Stimulated activated CD8-positive, alpha-beta memory T cell treated with anti-CD3 and anti-CD28 coated beads, Interleukin-12 subunit alpha, Interleukin-12 subunit beta, amount 100 ng/mL, for 4 hours (primary cell): ENCODE data around the gene PTPRN2.
"Not testable (repeated sequence)": the region's sequence is repeated elsewhere in the genome, so short reads cannot be mapped to it uniquely, and the experiment has no call there.

Experiments
- DNase-seq: peaks from one replicate; pipeline ENCODE4 v3.0.0-alpha.2; 2020; ENCODE audit warnings: low read depth

The PTPRN2 gene

DNA sequence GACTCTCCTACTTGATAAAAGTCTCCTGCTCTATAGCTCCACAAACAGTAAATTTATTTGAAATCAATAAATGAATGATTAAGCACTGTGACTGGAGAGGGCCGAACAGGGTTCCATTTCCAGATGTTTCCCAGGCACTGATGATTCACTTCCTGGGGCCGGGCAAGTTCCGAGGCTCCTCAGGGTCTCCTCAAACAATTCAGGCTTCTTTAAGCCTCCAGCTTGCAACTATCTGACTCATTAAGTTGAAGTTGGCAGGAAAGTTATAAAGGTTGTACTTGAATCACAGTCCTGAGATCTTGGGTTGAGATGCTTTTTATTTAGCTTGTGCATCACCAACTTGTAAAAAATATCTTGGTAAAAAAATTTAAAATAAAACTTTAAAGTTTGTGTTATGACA lies 637.9 kb downstream of the PTPRN2 start:
- no peak for DNase-seq

DNA sequence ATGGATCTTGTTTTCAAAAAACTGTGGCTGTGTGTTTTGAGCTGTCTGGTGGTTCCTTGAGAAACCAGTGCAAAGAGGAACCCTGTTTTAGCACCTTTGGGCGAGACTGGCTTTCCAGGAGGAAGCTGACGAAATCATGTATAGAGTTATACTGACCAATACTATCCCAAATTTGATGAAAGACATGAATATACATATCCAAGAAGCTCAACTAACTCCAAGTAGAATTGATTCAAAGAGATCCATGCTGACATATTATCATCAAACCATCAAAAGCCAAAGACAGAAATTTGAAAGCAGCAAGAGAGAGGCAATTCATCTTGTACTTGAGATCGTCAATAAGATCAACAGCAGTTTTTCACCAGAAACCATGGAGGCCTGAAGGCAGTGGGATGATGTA lies 640.1 kb downstream of the PTPRN2 start:
- no peak for DNase-seq

DNA sequence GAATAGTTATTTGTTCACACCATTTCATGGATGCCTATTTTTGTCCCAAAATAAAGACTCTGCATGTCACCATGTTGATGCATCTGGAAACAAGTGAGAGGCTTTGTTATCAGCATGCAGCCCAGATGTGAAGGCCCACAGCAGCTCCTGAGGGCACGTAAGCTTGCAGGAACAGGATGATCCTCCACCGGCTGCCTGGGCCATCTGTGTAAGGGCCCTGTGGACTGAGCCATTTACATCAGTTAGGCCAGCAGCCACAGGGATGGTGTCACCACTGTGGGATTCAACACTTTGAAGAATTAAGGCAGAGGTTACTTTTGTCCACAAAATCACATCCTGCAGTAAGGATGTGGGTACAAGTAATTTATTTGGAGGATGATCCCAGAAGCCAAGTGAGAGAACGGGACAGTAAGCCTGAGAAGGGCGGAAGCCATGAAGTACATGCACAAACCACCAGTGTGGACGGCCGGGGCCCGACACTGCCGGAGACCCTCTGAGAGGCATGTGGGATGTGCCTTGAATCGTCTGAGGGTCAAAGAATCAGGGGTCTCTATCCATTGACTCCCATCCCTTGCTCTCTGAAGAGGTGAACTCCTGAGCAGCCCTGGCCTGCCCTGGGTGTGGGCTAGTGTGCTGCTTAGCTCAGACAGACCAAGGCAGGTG lies 641.1 kb downstream of the PTPRN2 start:
- DNase-seq = no peak

DNA sequence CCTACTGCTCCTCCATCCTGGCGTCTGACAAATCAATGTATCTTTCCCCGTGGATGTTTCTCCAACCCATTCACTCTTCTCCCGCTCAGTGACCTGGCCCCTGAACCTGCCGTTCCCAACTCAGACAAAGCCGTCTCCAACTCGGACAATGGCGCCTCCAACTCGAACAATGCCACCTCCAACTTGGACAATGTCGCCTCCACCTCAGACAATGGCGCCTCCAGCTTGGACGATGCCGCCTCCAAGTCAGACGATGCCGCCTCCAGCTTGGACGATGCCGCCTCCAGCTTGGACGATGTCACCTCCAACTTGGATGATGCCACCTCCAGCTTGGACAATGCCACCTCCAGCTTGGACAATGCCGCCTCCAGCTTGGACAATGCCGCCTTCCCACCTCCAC lies 642.2 kb downstream of the PTPRN2 start:
- no peak for DNase-seq

DNA sequence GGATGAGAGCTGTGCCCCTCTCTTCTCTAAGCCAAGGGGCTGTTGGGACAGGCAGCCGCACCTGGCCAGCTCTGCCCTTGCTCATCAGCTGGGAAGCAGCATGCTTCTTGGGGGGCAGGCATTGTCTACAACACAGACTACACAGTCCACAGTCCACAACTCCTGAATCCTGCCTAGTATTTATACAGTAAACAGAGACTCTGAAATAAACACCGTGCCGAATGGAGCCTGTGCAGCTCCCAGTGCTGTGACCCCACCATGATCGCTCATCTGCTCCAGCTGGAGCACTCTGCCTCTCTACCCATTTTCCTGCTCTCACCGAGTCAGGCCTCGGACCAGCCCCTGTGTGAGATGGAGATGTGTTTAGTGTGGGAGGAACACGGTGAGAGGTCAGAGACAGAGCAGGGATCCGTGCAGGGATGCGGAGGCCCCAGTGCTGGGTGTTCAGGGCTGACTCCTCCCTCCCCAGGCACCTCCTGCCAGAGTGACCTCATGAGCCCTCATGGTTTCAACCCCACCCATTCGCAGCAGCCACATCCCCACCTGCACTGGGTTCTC lies 642.8 kb downstream of the PTPRN2 start:
- DNase-seq = no peak

DNA sequence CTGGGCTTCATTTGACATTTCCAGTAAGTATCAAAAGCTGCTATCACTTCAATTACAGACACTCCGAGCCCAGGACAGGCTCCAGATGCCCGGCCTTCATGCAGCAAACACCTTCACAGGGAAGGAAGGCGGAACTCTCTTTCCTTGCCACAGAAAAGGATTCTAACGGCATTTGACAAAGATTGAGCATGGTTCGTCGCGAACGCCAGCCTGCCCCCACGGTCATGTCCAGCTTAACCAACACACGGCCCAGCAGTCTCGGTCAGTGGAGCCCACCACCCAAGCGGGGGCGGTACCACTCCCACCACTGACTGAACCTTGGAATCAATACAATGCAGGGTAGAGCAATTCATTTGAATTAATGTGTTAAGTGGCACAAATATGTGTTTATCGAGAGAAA lies 643.6 kb downstream of the PTPRN2 start:
- no peak for DNase-seq

DNA sequence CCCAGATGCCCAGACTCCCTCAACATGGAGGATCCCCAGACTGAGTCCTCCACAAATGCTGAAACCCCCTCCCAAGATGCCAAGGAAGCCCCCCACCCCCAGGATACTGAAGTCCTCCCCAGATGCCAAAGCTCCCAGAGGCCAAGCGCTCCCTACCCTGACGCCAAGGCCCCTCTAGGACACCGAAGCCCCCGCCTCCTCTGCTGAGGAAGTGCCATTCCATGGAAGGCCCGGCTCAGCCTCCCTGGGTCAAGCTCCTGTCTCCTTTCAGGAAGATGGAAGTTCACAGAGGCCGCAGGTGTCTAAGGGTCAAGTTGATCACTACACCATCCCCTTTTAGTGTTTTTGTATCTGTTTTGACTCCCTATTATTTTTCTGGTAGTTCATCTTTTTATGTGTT lies 644.1 kb downstream of the PTPRN2 start:
- no peak for DNase-seq

DNA sequence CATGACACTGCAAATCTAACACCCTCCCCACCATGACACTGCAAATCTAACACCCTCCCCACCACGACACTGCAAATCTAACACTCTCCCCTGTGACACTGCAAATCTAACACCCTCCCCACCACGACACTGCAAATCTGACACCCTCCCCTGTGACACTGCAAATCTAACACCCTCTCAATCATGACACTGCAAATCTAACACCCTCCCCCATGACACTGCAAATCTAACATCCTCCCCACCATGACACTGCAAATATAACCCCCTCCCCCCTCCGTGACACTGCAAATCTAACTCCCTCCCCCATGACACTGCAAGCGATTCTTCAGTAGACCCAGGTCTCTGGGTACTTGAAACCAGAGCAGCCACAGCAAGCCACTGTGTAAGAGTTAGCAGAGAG lies 646.4 kb downstream of the PTPRN2 start:
- DNase-seq = no peak

DNA sequence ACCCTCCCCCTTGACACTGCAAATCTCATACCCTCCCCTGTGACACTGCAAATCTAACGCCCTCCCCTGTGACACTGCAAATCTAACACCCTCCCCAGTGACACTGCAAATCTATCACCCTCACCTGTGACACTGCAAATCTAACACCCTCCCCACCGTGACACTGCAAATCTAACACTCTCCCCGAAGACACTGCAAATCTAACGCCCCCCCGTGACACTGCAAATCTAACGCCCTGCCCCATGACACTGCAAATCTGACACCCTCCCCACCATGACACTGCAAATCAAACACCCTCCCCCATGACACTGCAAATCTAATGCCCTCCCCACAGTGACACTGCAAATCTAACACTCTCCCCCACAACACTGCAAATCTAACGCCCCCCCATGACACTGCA lies 647.1 kb downstream of the PTPRN2 start:
- no peak for DNase-seq

DNA sequence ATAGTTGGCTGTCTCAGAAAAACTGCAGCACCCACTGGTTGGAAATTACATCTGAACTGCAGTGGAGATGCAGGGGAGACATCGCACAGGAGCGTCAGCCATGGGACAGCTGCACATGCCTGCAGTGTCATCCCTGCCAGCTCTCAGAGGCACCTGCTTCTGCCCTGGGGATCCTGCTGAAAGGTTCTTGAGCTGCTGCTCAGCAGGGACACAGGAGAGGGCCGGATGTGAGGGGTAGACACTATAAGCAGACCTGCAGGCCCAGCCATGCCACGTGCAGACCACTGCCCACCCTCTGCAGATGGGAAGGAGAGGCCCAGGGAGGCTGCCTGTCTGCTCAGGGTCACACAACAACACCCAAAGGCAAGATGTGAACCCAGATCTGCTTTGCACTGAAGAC lies 649.4 kb downstream of the PTPRN2 start:
- DNase-seq = no peak

DNA sequence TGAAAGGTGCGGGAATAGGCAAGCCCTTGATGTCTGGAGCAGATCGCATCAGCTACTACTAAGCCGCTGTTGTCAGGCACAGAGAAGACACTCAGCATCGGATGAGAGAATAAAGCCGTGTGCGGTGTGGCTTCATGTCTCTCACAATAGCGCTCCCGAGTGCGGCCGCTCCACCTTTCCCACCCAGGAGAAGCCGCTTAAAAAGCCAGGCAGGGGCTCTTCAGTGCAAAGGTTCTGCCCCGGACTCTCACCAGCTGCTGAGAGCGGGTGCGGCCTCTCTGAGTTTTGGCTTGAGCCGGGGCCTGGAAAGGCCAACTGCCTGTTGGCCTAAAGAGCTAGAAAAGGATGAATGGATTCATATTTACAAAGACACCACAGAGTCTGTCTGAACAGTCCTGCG lies 650.2 kb downstream of the PTPRN2 start:
- no peak for DNase-seq

DNA sequence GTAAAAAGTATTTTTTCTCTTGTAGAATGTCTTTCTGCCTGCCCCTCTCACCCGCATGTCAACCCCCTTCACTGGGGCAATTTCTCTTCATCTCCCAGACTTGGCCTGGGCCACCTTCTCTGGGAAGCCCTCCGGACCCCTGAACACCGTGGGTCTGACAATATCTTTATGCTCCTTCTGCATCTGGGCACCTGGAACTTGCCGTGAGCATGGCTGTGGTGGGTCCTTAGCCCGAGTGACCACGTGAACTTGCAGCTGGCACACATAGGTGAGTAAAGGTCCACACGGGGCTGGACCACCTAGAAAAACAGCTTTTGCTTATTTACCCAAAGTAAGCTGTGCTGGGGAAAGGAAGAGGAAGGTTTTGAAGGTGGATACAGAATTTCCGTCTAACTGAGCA lies 650.6 kb downstream of the PTPRN2 start:
- no peak for DNase-seq

DNA sequence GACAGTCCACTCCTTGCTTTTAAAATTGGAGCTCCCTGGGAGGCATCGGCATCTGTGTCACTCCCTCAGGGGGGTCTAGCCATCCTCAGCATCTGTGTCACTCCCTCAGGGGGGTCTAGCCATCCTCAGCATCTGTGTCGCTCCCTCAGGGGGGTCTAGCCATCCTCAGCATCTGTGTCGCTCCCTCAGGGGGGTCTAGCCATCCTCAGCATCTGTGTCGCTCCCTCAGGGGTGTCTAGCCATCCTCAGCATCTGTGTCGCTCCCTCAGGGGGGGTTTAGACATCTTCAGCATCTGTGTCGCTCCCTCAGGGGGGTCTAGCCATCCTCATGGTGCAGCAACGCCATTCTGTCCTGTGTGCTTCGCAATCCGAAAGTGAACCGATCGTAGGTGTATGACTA lies 651.9 kb downstream of the PTPRN2 start:
- DNase-seq = not testable (repeated sequence)

DNA sequence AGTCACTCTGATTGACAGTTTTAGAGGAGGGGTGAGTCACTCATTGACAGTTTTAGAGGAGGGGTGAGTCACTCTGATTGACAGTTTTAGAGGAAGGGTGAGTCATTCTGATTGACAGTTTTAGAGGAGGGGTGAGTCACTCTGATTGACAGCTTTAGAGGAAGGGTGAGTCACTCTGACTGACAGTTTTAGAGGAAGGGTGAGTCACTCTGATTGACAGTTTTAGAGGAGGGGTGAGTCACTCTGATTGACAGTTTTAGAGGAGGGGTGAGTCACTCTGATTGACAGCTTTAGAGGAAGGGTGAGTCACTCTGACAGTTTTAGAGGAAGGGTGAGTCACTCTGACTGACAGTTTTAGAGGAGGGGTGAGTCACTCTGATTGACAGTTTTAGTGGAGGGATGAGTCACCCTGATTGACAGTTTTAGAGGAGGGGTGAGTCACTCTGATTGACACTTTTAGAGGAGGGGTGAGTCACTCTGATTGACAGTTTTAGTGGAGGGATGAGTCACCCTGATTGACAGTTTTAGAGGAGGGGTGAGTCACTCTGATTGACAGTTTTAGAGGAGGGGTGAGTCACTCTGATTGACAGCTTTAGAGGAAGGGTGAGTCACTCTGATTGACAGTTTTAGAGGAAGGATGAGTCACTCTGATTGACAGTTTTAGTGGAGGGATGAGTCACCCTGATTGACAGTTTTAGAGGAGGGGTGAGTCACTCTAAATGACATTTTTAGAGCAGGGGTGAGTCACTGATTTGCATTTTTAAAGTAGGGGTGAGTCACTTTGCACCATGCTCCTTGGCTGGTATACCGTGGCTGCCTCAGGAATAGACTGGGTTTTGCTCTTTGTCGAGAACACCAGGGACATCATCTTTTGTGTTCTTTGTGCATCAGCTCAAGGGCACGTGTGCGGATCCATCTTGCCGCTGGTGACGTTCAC lies 654.1 kb downstream of the PTPRN2 start:
- DNase-seq = not testable (repeated sequence)

DNA sequence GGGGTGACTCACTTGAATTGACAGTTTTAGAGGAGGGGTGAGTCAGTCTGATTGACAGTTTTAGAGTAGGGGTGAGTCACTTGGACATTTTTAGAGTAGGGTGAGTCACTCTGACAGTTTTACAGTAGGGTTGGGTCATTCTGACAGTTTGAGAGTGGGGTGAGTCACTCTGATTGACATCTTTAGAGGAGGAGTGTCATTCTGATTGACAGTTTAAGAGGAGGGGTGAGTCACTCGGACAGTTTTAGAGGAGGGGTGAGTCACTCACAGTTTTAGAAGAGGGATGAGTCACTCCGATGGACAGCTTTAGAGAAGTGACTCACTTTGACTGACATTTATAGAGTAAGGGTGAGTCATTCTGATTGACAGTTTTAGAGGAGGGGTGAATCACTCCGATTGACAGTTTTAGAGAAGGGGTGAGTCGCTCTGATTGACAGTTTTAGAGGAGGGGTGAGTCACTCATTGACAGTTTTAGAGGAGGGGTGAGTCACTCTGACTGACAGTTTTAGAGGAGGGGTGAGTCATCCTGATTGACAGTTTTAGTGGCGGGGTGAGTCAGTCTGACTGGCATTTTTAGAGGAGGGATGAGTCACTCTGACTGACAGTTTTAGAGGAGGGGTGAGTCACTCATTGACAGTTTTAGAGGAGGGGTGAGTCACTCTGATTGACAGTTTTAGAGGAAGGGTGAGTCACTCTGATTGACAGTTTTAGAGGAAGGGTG lies 655.0 kb downstream of the PTPRN2 start:
- DNase-seq = no peak

DNA sequence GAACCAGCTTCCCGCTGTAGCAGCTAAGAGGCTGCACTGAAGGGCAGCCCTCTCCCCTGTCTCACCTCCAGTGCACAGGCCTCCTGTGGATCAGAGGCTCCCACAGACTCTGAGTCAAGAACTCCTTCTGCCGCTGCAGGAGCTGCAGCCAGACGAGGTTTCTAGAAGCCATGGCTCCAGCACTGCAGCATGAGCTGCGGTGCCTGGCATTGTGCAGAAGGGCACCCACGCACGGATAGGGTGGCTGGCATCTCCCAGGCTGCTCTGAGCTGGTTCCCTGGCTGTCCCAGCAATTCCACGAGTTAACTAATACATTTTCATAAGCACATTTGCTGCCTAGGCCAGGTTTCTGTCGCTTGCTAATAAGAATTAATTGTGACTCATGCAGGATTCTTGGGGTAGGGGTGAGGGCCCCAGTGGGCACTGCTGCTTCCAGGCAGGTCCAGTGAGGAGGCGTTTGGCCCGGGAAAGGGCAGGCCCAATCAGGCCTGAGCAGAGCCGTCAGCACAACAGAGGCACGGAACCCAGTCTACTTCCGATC lies 656.6 kb downstream of the PTPRN2 start:
- no peak for DNase-seq

DNA sequence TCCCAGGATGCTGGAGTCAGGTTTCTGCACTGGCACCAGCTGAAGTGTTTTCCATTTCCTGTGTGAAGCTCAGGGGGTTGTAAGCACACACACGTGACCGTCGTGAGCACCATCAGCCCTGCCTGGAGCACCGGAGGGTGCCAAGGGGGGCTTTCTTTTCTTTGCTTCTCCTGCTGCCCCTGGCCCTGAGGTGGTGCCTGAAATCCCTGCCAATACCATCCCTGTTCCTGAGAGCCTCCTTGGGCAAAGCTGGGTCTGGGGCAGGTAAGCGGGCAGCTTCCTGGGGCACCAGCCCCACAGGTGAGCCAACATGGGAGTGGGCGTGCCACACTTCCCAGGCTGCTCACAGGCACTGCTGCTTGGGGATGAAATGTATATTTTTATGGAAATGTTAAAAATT lies 657.2 kb downstream of the PTPRN2 start:
- DNase-seq = no peak

DNA sequence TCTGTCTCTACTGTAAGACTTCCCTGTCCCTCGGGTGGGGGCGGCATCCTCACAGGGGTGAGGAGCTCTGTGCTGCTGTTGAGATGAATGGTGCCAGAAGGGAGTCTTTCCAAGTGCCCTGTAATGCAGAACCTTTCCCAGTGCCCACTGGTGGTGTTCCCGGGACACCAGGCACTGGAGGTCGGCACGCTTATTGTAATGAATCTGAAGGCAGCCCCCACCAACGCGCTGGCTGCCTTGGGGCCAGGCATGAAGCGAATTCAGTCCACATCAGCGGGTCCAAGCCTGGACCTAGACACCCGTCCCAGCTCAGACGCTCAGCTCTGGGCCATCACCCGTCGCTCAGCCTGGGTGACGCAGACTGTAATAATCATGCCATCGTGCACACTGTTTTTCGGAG lies 658.0 kb downstream of the PTPRN2 start:
- DNase-seq = no peak

DNA sequence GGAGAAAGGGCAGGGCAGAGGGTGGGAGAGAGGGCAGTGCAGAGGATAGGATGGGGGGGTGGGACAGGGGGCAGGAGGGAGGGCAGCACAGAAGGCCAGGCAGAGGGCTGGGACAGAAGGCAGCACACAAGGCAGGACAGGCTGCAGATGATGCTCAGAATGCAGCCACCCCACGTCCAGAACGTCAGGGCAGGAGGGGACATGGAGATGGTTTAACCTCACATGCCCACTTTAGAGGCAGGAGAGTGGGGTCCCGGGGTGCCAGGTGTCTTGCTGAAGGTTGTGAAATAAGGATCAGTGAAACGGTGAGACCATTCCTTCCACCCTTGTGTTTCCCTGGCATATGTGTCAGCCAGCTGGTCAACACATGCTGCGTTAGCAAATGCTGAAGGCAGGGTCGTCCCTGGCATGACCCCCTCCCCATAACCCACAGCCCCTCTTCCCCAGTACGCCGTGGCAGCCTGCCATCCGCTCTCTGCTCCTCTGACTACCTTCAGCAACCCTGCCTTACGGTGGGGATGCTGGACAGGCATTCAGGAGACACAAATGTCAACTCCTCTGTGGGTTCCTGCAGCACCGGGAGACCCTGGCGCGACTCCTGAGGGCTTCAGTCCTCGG lies 658.7 kb downstream of the PTPRN2 start:
- no peak for DNase-seq

DNA sequence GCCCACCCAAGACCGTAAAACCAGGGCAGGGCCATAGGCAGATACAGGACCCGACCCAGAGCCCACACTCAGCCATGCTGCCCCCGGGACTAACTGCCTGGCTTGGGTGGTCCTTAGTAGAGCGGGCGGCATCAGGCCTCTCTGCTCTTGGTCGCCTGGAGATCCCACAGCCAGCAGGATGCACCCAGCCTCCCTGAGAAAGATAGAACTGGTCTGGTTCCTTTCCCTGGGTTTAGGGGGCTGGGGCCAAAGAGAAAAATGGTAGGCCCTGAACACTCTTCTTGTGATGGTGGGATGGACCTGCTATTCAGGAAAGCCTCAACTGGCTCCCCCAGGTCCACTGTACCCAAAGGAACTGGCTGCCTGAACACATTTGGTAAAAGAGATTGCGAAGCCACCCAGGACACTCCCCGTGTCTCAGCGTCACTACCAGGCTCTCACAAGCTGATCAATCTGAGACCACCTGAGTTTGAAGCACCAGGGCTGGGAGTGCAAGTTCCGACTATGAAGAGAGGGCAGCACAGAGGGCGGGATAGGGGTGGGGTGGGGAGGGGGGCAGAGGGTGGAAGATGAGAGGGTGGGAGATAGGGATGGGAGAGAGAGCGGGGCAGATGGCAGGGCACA lies 659.3 kb downstream of the PTPRN2 start:
- DNase-seq = no peak

DNA sequence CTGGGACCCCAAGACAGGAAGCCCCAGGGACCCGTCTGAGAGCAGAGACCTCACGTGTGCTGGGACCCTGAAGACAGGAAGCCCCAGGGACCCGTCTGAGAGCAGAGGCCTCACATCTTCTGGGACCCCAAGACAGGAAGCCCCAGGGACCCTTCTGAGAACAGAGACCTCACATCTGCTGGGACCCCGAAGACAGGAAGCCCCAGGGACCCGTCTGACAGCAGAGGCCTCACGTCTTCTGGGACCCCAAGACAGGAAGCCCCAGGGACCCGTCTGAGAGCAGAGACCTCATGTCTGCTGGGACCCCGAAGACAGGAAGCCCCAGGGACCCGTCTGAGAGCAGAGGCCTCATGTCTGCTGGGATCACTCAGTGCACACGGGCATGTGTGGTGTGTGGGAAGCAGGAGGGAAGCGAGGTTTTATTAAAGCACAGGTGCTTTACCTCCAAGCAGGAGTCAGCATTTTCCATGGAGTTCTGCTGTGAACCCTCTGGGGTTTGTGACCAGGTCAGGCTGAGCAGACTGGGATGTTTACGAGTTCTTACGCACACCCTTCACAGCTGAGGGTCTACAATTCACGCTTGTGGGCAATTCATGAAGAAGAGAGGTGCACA lies 660.2 kb downstream of the PTPRN2 start:
- DNase-seq = no peak
